NCI-H187 treated with DMSO at 0.1 percent for 48 hours (cell line): ENCODE results near the gene TIMM10.
"Not testable (repeated sequence)": the region's sequence is repeated elsewhere in the genome, so short reads cannot be mapped to it uniquely, and the experiment has no call there.

Experiments used
- DNase-seq: peaks from one replicate; lab custom pipeline; 2025; lab: John Stamatoyannopoulos, UW

The TIMM10 gene

GRCh38 chr11:57541169-57541568, 10.6 kb upstream of the TIMM10 start:
- DNase-seq = no peak

GRCh38 chr11:57539342-57539741, 8.8 kb upstream of the TIMM10 start:
- DNase-seq = no peak

GRCh38 chr11:57536947-57537619, 6.5 kb upstream of the TIMM10 start, which contains the start of gene SMTNL1:
TSS of gene SMTNL1 (plus strand) at chr11:57537595. CDS start at chr11:57542643, 5,048 bp downstream.
- no peak for DNase-seq

- not testable (repeated sequence) for DNase-seq
These were observed 3.9 kb upstream of the TIMM10 start for GRCh38 chr11:57534449-57534848.

- DNase-seq = no peak
These were observed 349 bp downstream of the TIMM10 start for GRCh38 chr11:57530215-57530595.

- no peak for DNase-seq
These were observed 1.5 kb downstream of the TIMM10 start for GRCh38 chr11:57529012-57529411.

- no peak for DNase-seq
These were observed 3.4 kb downstream of the TIMM10 start for GRCh38 chr11:57527056-57527631.

GRCh38 chr11:57523419-57523818, 7.1 kb downstream of the TIMM10 start:
- no peak for DNase-seq

- no peak for DNase-seq
These were observed 9.4 kb downstream of the TIMM10 start for GRCh38 chr11:57521116-57521515.

GRCh38 chr11:57516061-57516443, 14.5 kb downstream of the TIMM10 start:
- no peak for DNase-seq

GRCh38 chr11:57515332-57516060, 15.1 kb downstream of the TIMM10 start, which contains the start of gene SLC43A1:
TSS of gene SLC43A1 (minus strand) at chr11:57515702. CDS start at chr11:57514111, 1,591 bp downstream.
- DNase-seq = no peak

GRCh38 chr11:57514538-57515331, 15.8 kb downstream of the TIMM10 start:
- DNase-seq = no peak

GRCh38 chr11:57513911-57514537, 16.5 kb downstream of the TIMM10 start:
- DNase-seq = no peak

GRCh38 chr11:57513452-57513795, 17.1 kb downstream of the TIMM10 start:
- DNase-seq = no peak

- no peak for DNase-seq
These were observed 17.7 kb downstream of the TIMM10 start for GRCh38 chr11:57512646-57513451.

- no peak for DNase-seq
These were observed 18.7 kb downstream of the TIMM10 start for GRCh38 chr11:57511741-57512430.

GRCh38 chr11:57508341-57509170, 22.0 kb downstream of the TIMM10 start:
- no peak for DNase-seq

- DNase-seq = no peak
These were observed 24.0 kb downstream of the TIMM10 start for GRCh38 chr11:57506522-57506921.

- no peak for DNase-seq
These were observed 26.0 kb downstream of the TIMM10 start for GRCh38 chr11:57504511-57504910.

- no peak for DNase-seq
These were observed 27.7 kb downstream of the TIMM10 start for GRCh38 chr11:57502870-57503269.
